Activated CD4-positive, alpha-beta T cell treated with anti-CD3 and anti-CD28 coated beads, Interleukin-2, amount 10 ng/mL, durations not matched to agents 7 days and 5 days (primary cell): ENCODE data around the gene PBX1. TPM values are rescaled to one million over a fixed set of nuclear protein-coding genes. Genes with fewer than 3 reads are reported as not detected.

Experiments used
- CTCF ChIA-PET: fragments of 350-600 bp; sonication (Branson Sonifier 250); formaldehyde crosslinking; loops from one replicate; lab custom pipeline; 2021; ENCODE audit warnings: antibody characterized with exemption; lab: Charles Lee
- POLR2A ChIA-PET: fragments of 350-600 bp; sonication (Branson Sonifier 250); formaldehyde crosslinking; loops from one replicate; lab custom pipeline; 2021; ENCODE audit warnings: antibody characterized with exemption; lab: Charles Lee
- DNase-seq: peaks from one replicate; pipeline ENCODE4 v3.0.0-alpha.2; 2020
- H3K27ac Mint-ChIP-seq: one replicate; pipeline ENCODE4 v1.8.0; 2021; ENCODE audit warnings: mild to moderate bottlenecking, moderate library complexity, mixed read lengths
- H3K27me3 Mint-ChIP-seq: one replicate; pipeline ENCODE4 v1.8.0; 2021; ENCODE audit warnings: mixed read lengths
- H3K36me3 Mint-ChIP-seq: one replicate; pipeline ENCODE4 v1.8.0; 2021; ENCODE audit warnings: low read depth, mixed read lengths
- H3K4me1 Mint-ChIP-seq: one replicate; pipeline ENCODE4 v1.8.0; 2021; ENCODE audit warnings: mixed read lengths
- H3K4me3 Mint-ChIP-seq: one replicate; pipeline ENCODE4 v1.8.0; 2021; ENCODE audit warnings: mild to moderate bottlenecking, moderate library complexity, mixed read lengths
- H3K9me3 Mint-ChIP-seq: one replicate; pipeline ENCODE4 v1.8.0; 2021; ENCODE audit warnings: mixed read lengths
- total RNA-seq, 2 experiments: library from RNA; stranded (reverse); gene quantifications; one replicate each; pipeline ENCODE4 v1.2.3, GENCODE V29; 2021

PBX1 gene
- total RNA-seq, 2 experiments from 2014 or later: 0.12 to 0.15 TPM

GRCh38 chr1:164713456-164714207 is 154.6 kb downstream of the PBX1 start:
- Mint-ChIP-seq H3K9me3 (no peaks in the 10 kb centered on the region), H3K4me1 (no peaks in the 10 kb centered on the region), H3K36me3 (no peaks in the 10 kb centered on the region), H3K27ac (no peak overlapping the region), H3K27me3 (no peaks in the 10 kb centered on the region), H3K4me3 (no peak overlapping the region)
- DNase-seq: no peak
- CTCF ChIA-PET: interaction anchor here (0.5 kb wide), 1 partner anchor 110 kb away, joined by 3 read pairs; no protein-coding TSS in a partner anchor
- POLR2A ChIA-PET: no interaction called here

- H3K4me3 Mint-ChIP-seq: no peak overlapping the region
- H3K27me3 Mint-ChIP-seq: no peaks in the 10 kb centered on the region
- ChIA-PET CTCF (no interaction called here), POLR2A (no interaction called here)
- H3K27ac Mint-ChIP-seq: no peak overlapping the region
- H3K4me1 Mint-ChIP-seq: peaks cover 8% of the 10 kb centered on the region
- DNase-seq: no peak
- H3K9me3 Mint-ChIP-seq: no peaks in the 10 kb centered on the region
- H3K36me3 Mint-ChIP-seq: no peaks in the 10 kb centered on the region
Observed at GRCh38 chr1:164716992-164717703, 158.2 kb downstream of the PBX1 start.

GRCh38 chr1:164718821-164719220 is 159.8 kb downstream of the PBX1 start:
- ChIA-PET CTCF (no interaction called here), POLR2A (no interaction called here)
- Mint-ChIP-seq H3K4me3 (no peak overlapping the region), H3K9me3 (no peaks in the 10 kb centered on the region), H3K36me3 (no peaks in the 10 kb centered on the region), H3K27me3 (no peaks in the 10 kb centered on the region), H3K27ac (no peak overlapping the region), H3K4me1 (peaks cover 8% of the 10 kb centered on the region)
- DNase-seq: no peak

- Mint-ChIP-seq H3K36me3 (no peaks in the 10 kb centered on the region), H3K4me3 (no peak overlapping the region), H3K27ac (no peak overlapping the region), H3K27me3 (no peaks in the 10 kb centered on the region), H3K9me3 (no peaks in the 10 kb centered on the region), H3K4me1 (peaks cover 8% of the 10 kb centered on the region)
- DNase-seq: no peak
- ChIA-PET POLR2A (no interaction called here), CTCF (no interaction called here)
Observed at GRCh38 chr1:164719676-164720439, 160.9 kb downstream of the PBX1 start.

- no peak for DNase-seq
- H3K4me3 Mint-ChIP-seq: no peak overlapping the region
- CTCF ChIA-PET: no interaction called here
- H3K4me1 Mint-ChIP-seq: peaks cover 8% of the 10 kb centered on the region
- POLR2A ChIA-PET: no interaction called here
- no peaks in the 10 kb centered on the region for H3K27me3 Mint-ChIP-seq
- H3K36me3 Mint-ChIP-seq: no peaks in the 10 kb centered on the region
- H3K9me3 Mint-ChIP-seq: no peaks in the 10 kb centered on the region
- H3K27ac Mint-ChIP-seq: no peak overlapping the region
Observed at GRCh38 chr1:164720440-164721227, 161.7 kb downstream of the PBX1 start.

GRCh38 chr1:164721228-164721496 is 162.2 kb downstream of the PBX1 start:
- Mint-ChIP-seq H3K4me3 (no peak overlapping the region), H3K9me3 (no peaks in the 10 kb centered on the region), H3K27me3 (no peaks in the 10 kb centered on the region), H3K4me1 (peaks cover 8% of the 10 kb centered on the region), H3K27ac (no peak overlapping the region), H3K36me3 (no peaks in the 10 kb centered on the region)
- POLR2A ChIA-PET: no interaction called here
- no peak for DNase-seq
- CTCF ChIA-PET: no interaction called here

- H3K4me1 Mint-ChIP-seq: peaks cover 8% of the 10 kb centered on the region
- ChIA-PET CTCF (no interaction called here), POLR2A (no interaction called here)
- H3K36me3 Mint-ChIP-seq: no peaks in the 10 kb centered on the region
- no peak overlapping the region for H3K4me3 Mint-ChIP-seq
- DNase-seq: no peak
- no peaks in the 10 kb centered on the region for H3K27me3 Mint-ChIP-seq
- H3K27ac Mint-ChIP-seq: no peak overlapping the region
- no peaks in the 10 kb centered on the region for H3K9me3 Mint-ChIP-seq
Observed at GRCh38 chr1:164723296-164723798, 164.4 kb downstream of the PBX1 start.

GRCh38 chr1:164725401-164725800 is 166.4 kb downstream of the PBX1 start:
- H3K36me3 Mint-ChIP-seq: no peaks in the 10 kb centered on the region

GRCh38 chr1:164726235-164726634 is 167.3 kb downstream of the PBX1 start:
- ChIA-PET CTCF (no interaction called here), POLR2A (no interaction called here)
- Mint-ChIP-seq H3K4me1 (peaks cover under 1% of the 10 kb centered on the region), H3K27ac (no peak overlapping the region), H3K36me3 (no peaks in the 10 kb centered on the region), H3K9me3 (no peaks in the 10 kb centered on the region), H3K27me3 (no peaks in the 10 kb centered on the region), H3K4me3 (no peak overlapping the region)
- no peak for DNase-seq

More at GRCh38 chr1:164725401-164725800, 166.4 kb downstream of the PBX1 start:
- Mint-ChIP-seq H3K27ac (no peak overlapping the region), H3K4me3 (no peak overlapping the region), H3K4me1 (peaks cover 8% of the 10 kb centered on the region), H3K27me3 (no peaks in the 10 kb centered on the region), H3K9me3 (no peaks in the 10 kb centered on the region)
- POLR2A ChIA-PET: no interaction called here
- CTCF ChIA-PET: no interaction called here
- no peak for DNase-seq

GRCh38 chr1:164728719-164729118 is 169.7 kb downstream of the PBX1 start:
- Mint-ChIP-seq H3K27me3 (no peaks in the 10 kb centered on the region), H3K9me3 (no peaks in the 10 kb centered on the region), H3K4me1 (no peaks in the 10 kb centered on the region), H3K27ac (no peak overlapping the region), H3K4me3 (no peak overlapping the region), H3K36me3 (no peaks in the 10 kb centered on the region)
- DNase-seq: no peak
- CTCF ChIA-PET: no interaction called here
- POLR2A ChIA-PET: no interaction called here

- DNase-seq: no peak
- no peaks in the 10 kb centered on the region for H3K9me3 Mint-ChIP-seq
- H3K27me3 Mint-ChIP-seq: no peaks in the 10 kb centered on the region
- H3K36me3 Mint-ChIP-seq: no peaks in the 10 kb centered on the region
- CTCF ChIA-PET: no interaction called here
- POLR2A ChIA-PET: no interaction called here
- no peak overlapping the region for H3K27ac Mint-ChIP-seq
- no peaks in the 10 kb centered on the region for H3K4me1 Mint-ChIP-seq
- H3K4me3 Mint-ChIP-seq: no peak overlapping the region
Observed at GRCh38 chr1:164731161-164731876, 172.3 kb downstream of the PBX1 start.

GRCh38 chr1:164733070-164733469 is 174.1 kb downstream of the PBX1 start:
- no peaks in the 10 kb centered on the region for H3K27me3 Mint-ChIP-seq
- no peaks in the 10 kb centered on the region for H3K4me1 Mint-ChIP-seq
- H3K9me3 Mint-ChIP-seq: no peaks in the 10 kb centered on the region
- H3K36me3 Mint-ChIP-seq: no peaks in the 10 kb centered on the region
- CTCF ChIA-PET: no interaction called here
- no peak overlapping the region for H3K27ac Mint-ChIP-seq
- DNase-seq: no peak
- POLR2A ChIA-PET: no interaction called here
- H3K4me3 Mint-ChIP-seq: no peak overlapping the region
